DMS 273 (cell line): ENCODE data around the gene PCBP3.

Experiments
- DNase-seq: peaks from one replicate; lab custom pipeline; 2025; ENCODE audit not compliant: unreplicated experiment; lab: John Stamatoyannopoulos, UW

Gene PCBP3

GRCh38 chr21:45901061-45901690, 257.7 kb downstream of the PCBP3 start:
- no peak for DNase-seq

GRCh38 chr21:45902292-45902995, 258.9 kb downstream of the PCBP3 start:
- DNase-seq, result no peak

GRCh38 chr21:45905196-45905595, 261.7 kb downstream of the PCBP3 start:
- DNase-seq, result no peak

- no peak for DNase-seq
Observed at GRCh38 chr21:45906196-45906805, 262.8 kb downstream of the PCBP3 start.

GRCh38 chr21:45906859-45907258, 263.3 kb downstream of the PCBP3 start:
- DNase-seq, result no peak

GRCh38 chr21:45908536-45909237, 265.2 kb downstream of the PCBP3 start:
- no peak for DNase-seq

- DNase-seq, result no peak
Observed at GRCh38 chr21:45909238-45909988, 265.9 kb downstream of the PCBP3 start.

GRCh38 chr21:45910155-45910547, 266.6 kb downstream of the PCBP3 start:
- DNase-seq, result no peak

- DNase-seq, result peak; percentile 15
Observed at GRCh38 chr21:45910548-45911221, 267.2 kb downstream of the PCBP3 start.

GRCh38 chr21:45911806-45912325, 268.3 kb downstream of the PCBP3 start:
- no peak for DNase-seq

- DNase-seq, result no peak
Observed at GRCh38 chr21:45912611-45913417, 269.3 kb downstream of the PCBP3 start.

- no peak for DNase-seq
Observed at GRCh38 chr21:45913418-45913765, 269.9 kb downstream of the PCBP3 start.

GRCh38 chr21:45913886-45914285, 270.4 kb downstream of the PCBP3 start:
- no peak for DNase-seq

GRCh38 chr21:45914321-45914845, 270.9 kb downstream of the PCBP3 start:
- DNase-seq, result no peak

GRCh38 chr21:45916011-45916840, 272.7 kb downstream of the PCBP3 start:
- DNase-seq, result no peak

- no peak for DNase-seq
Observed at GRCh38 chr21:45917241-45917640, 273.7 kb downstream of the PCBP3 start.

- no peak for DNase-seq
Observed at GRCh38 chr21:45918011-45918410, 274.5 kb downstream of the PCBP3 start.

- DNase-seq, result no peak
Observed at GRCh38 chr21:45918835-45919447, 275.4 kb downstream of the PCBP3 start.
